T-helper 1 cell treated with Interleukin-12 subunit alpha and Interleukin-12 subunit beta and Interleukin-4 antibody, amounts not matched to agents 30 μg/mL and 1 μg/mL, for 36 hours (primary cell): Measurements from ENCODE around the gene NADK2.

Source experiments
- H3K27ac Mint-ChIP-seq: one replicate; pipeline ENCODE4 v1.8.0; 2021; ENCODE audit warnings: mild to moderate bottlenecking, mixed read lengths
- H3K27me3 Mint-ChIP-seq: one replicate; pipeline ENCODE4 v1.8.0; 2021; ENCODE audit warnings: low read depth, mixed read lengths
- H3K36me3 Mint-ChIP-seq: one replicate; pipeline ENCODE4 v1.8.0; 2021; ENCODE audit warnings: low read depth, mixed read lengths
- H3K4me1 Mint-ChIP-seq: one replicate; pipeline ENCODE4 v1.8.0; 2021; ENCODE audit warnings: low read depth, mixed read lengths
- H3K4me3 Mint-ChIP-seq: one replicate; pipeline ENCODE4 v1.8.0; 2021; ENCODE audit warnings: mild to moderate bottlenecking, moderate library complexity, mixed read lengths
- H3K9me3 Mint-ChIP-seq: one replicate; pipeline ENCODE4 v1.8.0; 2021; ENCODE audit warnings: mixed read lengths

Gene NADK2

DNA sequence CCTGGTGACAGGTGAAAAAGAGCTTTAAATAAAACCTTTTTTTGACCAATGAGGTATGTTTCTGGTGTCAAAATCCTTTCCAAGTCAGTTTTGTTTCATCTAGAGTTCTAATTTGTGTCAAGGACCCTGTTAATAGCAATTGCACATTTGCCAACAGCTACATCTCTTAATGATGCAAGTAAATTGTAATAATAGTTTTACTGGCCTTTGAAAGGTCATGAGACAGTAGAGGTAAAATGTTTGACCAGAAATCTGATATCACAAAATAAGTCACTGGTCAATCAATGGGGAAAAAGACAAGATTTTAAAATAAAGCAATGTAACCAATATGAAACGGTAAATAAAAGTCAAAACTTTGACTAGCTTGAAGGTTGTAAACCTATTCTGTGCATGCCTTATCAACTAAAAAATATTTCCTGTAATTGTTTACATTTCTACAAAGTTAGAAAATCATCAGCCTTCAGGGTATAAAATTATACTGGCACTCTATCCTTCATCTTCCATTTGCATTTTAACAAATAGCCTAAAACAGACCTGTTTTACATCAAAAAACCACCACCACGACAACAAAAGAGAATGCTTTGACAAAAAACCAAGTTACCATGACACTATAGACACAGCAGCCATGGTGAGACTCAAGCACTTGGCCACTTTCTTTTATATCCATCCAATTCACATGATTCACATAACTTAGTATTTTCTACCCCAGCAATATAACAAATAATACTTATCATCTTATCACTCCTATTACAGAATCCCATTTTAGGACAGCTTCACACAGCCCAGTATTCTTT, 3.0 kb downstream of the NADK2 start:
- peaks cover 3% of the 10 kb centered on the region for H3K27me3 Mint-ChIP-seq
- H3K9me3 Mint-ChIP-seq, result no peaks in the 10 kb centered on the region
- H3K4me1 Mint-ChIP-seq, result peaks cover 23% of the 10 kb centered on the region
- no peak overlapping the region for H3K27ac Mint-ChIP-seq
- no peak overlapping the region for H3K4me3 Mint-ChIP-seq
- no peaks in the 10 kb centered on the region for H3K36me3 Mint-ChIP-seq

- peaks cover 17% of the 10 kb centered on the region for H3K4me1 Mint-ChIP-seq
- H3K36me3 Mint-ChIP-seq, result no peaks in the 10 kb centered on the region
- H3K9me3 Mint-ChIP-seq, result no peaks in the 10 kb centered on the region
- H3K27ac Mint-ChIP-seq, result no peak overlapping the region
- H3K4me3 Mint-ChIP-seq, result no peak overlapping the region
- H3K27me3 Mint-ChIP-seq, result no peaks in the 10 kb centered on the region
Measured at GRCh38 chr5:36237751-36238150, 4.0 kb downstream of the NADK2 start.

GRCh38 chr5:36236801-36237200, 4.9 kb downstream of the NADK2 start:
- no peaks in the 10 kb centered on the region for H3K36me3 Mint-ChIP-seq
- H3K27me3 Mint-ChIP-seq, result no peaks in the 10 kb centered on the region
- H3K4me3 Mint-ChIP-seq, result no peak overlapping the region
- H3K9me3 Mint-ChIP-seq, result no peaks in the 10 kb centered on the region
- H3K4me1 Mint-ChIP-seq, result peaks cover 15% of the 10 kb centered on the region
- H3K27ac Mint-ChIP-seq, result no peak overlapping the region

GRCh38 chr5:36232533-36232932, 9.2 kb downstream of the NADK2 start:
- H3K4me1 Mint-ChIP-seq, result no peaks in the 10 kb centered on the region
- no peaks in the 10 kb centered on the region for H3K9me3 Mint-ChIP-seq
- no peaks in the 10 kb centered on the region for H3K27me3 Mint-ChIP-seq
- H3K27ac Mint-ChIP-seq, result no peak overlapping the region
- no peak overlapping the region for H3K4me3 Mint-ChIP-seq
- H3K36me3 Mint-ChIP-seq, result no peaks in the 10 kb centered on the region

GRCh38 chr5:36230151-36230790, 11.5 kb downstream of the NADK2 start:
- peaks cover 7% of the 10 kb centered on the region for H3K36me3 Mint-ChIP-seq
- no peaks in the 10 kb centered on the region for H3K4me1 Mint-ChIP-seq
- no peaks in the 10 kb centered on the region for H3K27me3 Mint-ChIP-seq

DNA sequence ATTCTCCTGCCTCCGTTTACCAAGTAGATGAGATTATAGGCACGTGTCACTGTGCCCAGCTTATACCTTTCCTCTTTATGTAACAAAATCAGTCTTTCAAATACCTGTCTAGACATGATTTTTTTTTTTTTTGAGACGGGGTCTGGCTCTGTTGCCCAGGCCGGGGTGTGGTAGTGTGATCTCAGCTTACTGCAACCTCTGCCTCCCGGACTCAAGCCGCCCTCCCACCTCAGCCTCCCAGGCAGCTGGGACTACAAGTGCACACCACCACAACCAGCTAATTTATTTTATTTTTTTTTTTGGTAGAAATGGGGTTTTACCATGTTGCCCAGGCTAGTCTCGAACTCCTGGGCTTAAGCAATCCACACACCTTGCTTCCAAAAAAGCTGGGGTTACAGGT, 13.2 kb downstream of the NADK2 start:
- Mint-ChIP-seq H3K27me3 (no peaks in the 10 kb centered on the region), H3K4me1 (no peaks in the 10 kb centered on the region)

More at GRCh38 chr5:36230151-36230790, 11.5 kb downstream of the NADK2 start:
- Mint-ChIP-seq H3K4me3 (no peak overlapping the region), H3K27ac (no peak overlapping the region), H3K9me3 (no peaks in the 10 kb centered on the region)

DNA sequence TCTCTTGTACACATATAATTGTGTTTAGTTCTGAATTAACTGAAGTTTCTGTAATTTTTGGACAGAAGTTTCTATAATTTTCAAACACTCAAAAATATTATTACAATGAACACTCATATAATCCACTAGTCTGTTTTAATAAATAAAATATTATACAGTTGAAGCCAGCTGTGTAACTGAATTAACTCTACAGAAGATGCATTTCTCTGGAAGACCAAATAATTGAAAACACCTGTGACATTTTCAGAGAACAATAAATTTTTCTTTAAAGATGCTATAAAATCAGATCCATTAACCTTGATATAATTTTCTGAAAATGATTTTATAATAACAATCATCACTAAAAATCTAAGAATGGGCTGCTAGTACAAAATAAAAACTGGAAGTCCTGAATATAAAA, 14.7 kb downstream of the NADK2 start:
- no peak overlapping the region for H3K4me3 Mint-ChIP-seq
- H3K9me3 Mint-ChIP-seq, result no peaks in the 10 kb centered on the region
- no peaks in the 10 kb centered on the region for H3K4me1 Mint-ChIP-seq
- H3K36me3 Mint-ChIP-seq, result peaks cover 10% of the 10 kb centered on the region
- H3K27ac Mint-ChIP-seq, result no peak overlapping the region
- H3K27me3 Mint-ChIP-seq, result no peaks in the 10 kb centered on the region

More for the DNA sequence above, 13.2 kb downstream of the NADK2 start:
- H3K4me3 Mint-ChIP-seq, result no peak overlapping the region
- no peaks in the 10 kb centered on the region for H3K9me3 Mint-ChIP-seq
- no peak overlapping the region for H3K27ac Mint-ChIP-seq
- peaks cover 10% of the 10 kb centered on the region for H3K36me3 Mint-ChIP-seq

GRCh38 chr5:36222620-36223019, 19.1 kb downstream of the NADK2 start:
- H3K27ac Mint-ChIP-seq, result no peak overlapping the region
- H3K4me3 Mint-ChIP-seq, result no peak overlapping the region
- no peaks in the 10 kb centered on the region for H3K27me3 Mint-ChIP-seq
- peaks cover 13% of the 10 kb centered on the region for H3K36me3 Mint-ChIP-seq
- no peaks in the 10 kb centered on the region for H3K9me3 Mint-ChIP-seq
- H3K4me1 Mint-ChIP-seq, result no peaks in the 10 kb centered on the region

DNA sequence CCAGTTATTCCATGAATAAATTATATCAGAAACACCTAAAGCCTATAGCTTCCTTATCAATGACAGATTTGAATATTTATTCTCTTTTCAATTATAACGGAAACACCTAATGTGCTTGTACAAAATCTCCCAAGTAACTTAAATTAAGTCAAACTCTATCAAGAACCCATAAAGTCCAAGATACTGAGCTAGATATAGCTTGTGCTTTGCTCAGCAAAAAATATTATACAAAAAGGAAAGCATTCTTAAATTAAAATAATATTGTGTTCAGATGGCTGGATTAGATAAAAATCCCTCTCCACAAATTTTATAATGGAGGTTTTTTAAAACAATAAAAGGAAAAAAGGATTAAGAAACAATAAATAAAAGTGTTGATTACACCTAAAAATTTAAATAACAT, 23.7 kb downstream of the NADK2 start:
- Mint-ChIP-seq H3K4me3 (no peak overlapping the region), H3K4me1 (no peaks in the 10 kb centered on the region), H3K27ac (no peak overlapping the region), H3K27me3 (no peaks in the 10 kb centered on the region), H3K36me3 (peaks cover 5% of the 10 kb centered on the region), H3K9me3 (no peaks in the 10 kb centered on the region)

- Mint-ChIP-seq H3K9me3 (no peaks in the 10 kb centered on the region), H3K36me3 (peaks cover 7% of the 10 kb centered on the region), H3K27me3 (no peaks in the 10 kb centered on the region), H3K27ac (no peak overlapping the region), H3K4me3 (no peak overlapping the region), H3K4me1 (no peaks in the 10 kb centered on the region)
Measured at GRCh38 chr5:36217567-36217966, 24.2 kb downstream of the NADK2 start.

- Mint-ChIP-seq H3K4me1 (no peaks in the 10 kb centered on the region), H3K4me3 (no peak overlapping the region), H3K27ac (no peak overlapping the region), H3K27me3 (no peaks in the 10 kb centered on the region), H3K36me3 (peaks cover 9% of the 10 kb centered on the region), H3K9me3 (no peaks in the 10 kb centered on the region)
Measured at GRCh38 chr5:36215910-36216309, 25.8 kb downstream of the NADK2 start.

- Mint-ChIP-seq H3K27me3 (no peaks in the 10 kb centered on the region), H3K4me1 (no peaks in the 10 kb centered on the region), H3K9me3 (no peaks in the 10 kb centered on the region), H3K36me3 (peaks cover 6% of the 10 kb centered on the region), H3K4me3 (no peak overlapping the region), H3K27ac (no peak overlapping the region)
Measured at GRCh38 chr5:36214436-36214835, 27.3 kb downstream of the NADK2 start.

GRCh38 chr5:36209664-36210063, 32.1 kb downstream of the NADK2 start:
- Mint-ChIP-seq H3K27me3 (no peaks in the 10 kb centered on the region), H3K27ac (no peak overlapping the region)

DNA sequence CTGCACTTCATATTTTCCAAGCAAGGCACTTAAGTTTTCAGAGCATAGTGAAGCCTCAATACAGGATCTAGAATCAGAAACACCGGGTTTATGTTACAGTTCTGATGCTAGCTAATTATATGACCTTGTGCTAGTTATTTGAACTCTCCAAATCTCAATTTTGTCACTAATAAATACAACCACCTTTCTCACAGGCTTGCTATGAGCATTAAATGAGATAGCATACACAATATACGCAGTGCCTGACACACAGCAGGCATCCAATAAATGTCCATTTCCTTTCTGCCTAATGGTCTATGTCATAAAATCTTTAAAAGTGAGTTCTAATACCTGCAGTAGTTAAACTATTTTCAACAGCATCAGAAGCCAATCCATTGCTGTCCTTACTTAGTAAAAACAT, 32.9 kb downstream of the NADK2 start:
- no peaks in the 10 kb centered on the region for H3K4me1 Mint-ChIP-seq
- peaks cover 17% of the 10 kb centered on the region for H3K36me3 Mint-ChIP-seq
- H3K9me3 Mint-ChIP-seq, result no peaks in the 10 kb centered on the region
- H3K27me3 Mint-ChIP-seq, result no peaks in the 10 kb centered on the region
- no peak overlapping the region for H3K27ac Mint-ChIP-seq
- H3K4me3 Mint-ChIP-seq, result no peak overlapping the region

More at GRCh38 chr5:36209664-36210063, 32.1 kb downstream of the NADK2 start:
- peaks cover 17% of the 10 kb centered on the region for H3K36me3 Mint-ChIP-seq
- H3K9me3 Mint-ChIP-seq, result no peaks in the 10 kb centered on the region
- H3K4me1 Mint-ChIP-seq, result no peaks in the 10 kb centered on the region
- no peak overlapping the region for H3K4me3 Mint-ChIP-seq

DNA sequence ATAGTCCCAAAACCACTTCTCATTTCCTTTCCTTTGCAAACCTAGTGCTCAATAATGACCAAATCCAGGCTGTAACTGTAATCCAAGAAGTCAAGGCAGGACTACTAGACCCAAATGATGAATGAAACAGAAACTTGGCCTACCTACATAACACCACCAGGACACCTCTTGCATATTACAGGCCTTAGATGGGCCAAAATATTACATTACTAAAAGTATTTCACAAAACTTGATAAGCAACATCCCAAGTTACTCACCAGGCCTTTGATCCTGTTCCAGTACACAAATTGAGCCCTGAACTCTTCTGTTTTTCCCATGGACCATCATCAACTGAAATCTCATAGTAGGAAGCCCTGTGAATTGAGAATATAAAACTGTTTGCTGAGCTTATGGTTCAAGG, 34.8 kb downstream of the NADK2 start:
- no peaks in the 10 kb centered on the region for H3K9me3 Mint-ChIP-seq
- H3K4me3 Mint-ChIP-seq, result no peak overlapping the region
- H3K27me3 Mint-ChIP-seq, result no peaks in the 10 kb centered on the region
- no peaks in the 10 kb centered on the region for H3K4me1 Mint-ChIP-seq
- H3K36me3 Mint-ChIP-seq, result peaks cover 15% of the 10 kb centered on the region
- no peak overlapping the region for H3K27ac Mint-ChIP-seq
